SU-DHL-6 (cell line): Measurements from ENCODE around the gene CEP78.
A peak's percentile ranks its signal among the peaks of the same experiment; 100 is the strongest.

Source experiments
- H2AFZ ChIP-seq: fragments of 200-600 bp; sonication (generic); 2 replicates; pipeline ENCODE4 v1.6.1; 2014; ENCODE audit warnings: low read depth, mild to moderate bottlenecking, moderate library complexity, mixed read lengths, antibody characterized with exemption, low read length; ENCODE audit not compliant: severe bottlenecking
- H3F3A ChIP-seq: fragments of 200-600 bp; shearing (Covaris generic); 2 replicates; pipeline ENCODE4 v1.6.0; 2016; ENCODE audit warnings: antibody characterized with exemption, mild to moderate bottlenecking; ENCODE audit not compliant: insufficient read depth
- H3K27ac ChIP-seq: fragments of 200-600 bp; sonication (generic); 2 replicates; pipeline ENCODE4 v1.5.1; 2016; ENCODE audit warnings: low read depth, mild to moderate bottlenecking, low read length, moderate library complexity, mixed read lengths
- H3K27me3 ChIP-seq: fragments of 200-600 bp; sonication (generic), shearing (Covaris generic); 2 replicates; pipeline ENCODE4 v1.6.0; 2014; ENCODE audit warnings: mild to moderate bottlenecking, low read length
- H3K36me3 ChIP-seq: fragments of 200-600 bp; sonication (generic); 2 replicates; pipeline ENCODE4 v1.6.1; 2014; ENCODE audit warnings: mild to moderate bottlenecking, low read length, mixed read lengths
- H3K4me2 ChIP-seq: fragments of 300-600, 200-600 bp; shearing (Covaris generic), sonication (generic); 2 replicates; pipeline ENCODE4 v1.6.0; 2014; ENCODE audit warnings: low read length, low read depth, mild to moderate bottlenecking; ENCODE audit not compliant: poor library complexity, severe bottlenecking
- H3K4me3 ChIP-seq: fragments of 200-600 bp; sonication (generic); 2 replicates; pipeline ENCODE4 v1.5.1; 2014; ENCODE audit warnings: antibody characterized with exemption, low read length, mild to moderate bottlenecking, mixed read lengths; ENCODE audit not compliant: insufficient read depth, poor library complexity, severe bottlenecking
- H3K79me2 ChIP-seq: fragments of 200-600 bp; sonication (generic); 2 replicates; pipeline ENCODE4 v1.6.1; 2014; ENCODE audit warnings: mild to moderate bottlenecking, low read length, moderate library complexity; ENCODE audit not compliant: insufficient read depth
- H3K9ac ChIP-seq: fragments of 200-600 bp; sonication (generic); 2 replicates; pipeline ENCODE4 v1.7.0; 2014; ENCODE audit warnings: mild to moderate bottlenecking, low read length
- H3K9me2 ChIP-seq: fragments of 200-600 bp; sonication (generic); replicated peaks from 2 replicates; pipeline ENCODE4 v1.6.1; 2014; ENCODE audit warnings: low read length; ENCODE audit not compliant: insufficient read depth
- H3K9me3 ChIP-seq: fragments of 200-600 bp; sonication (generic); 2 replicates; pipeline ENCODE4 v1.6.1; 2014; ENCODE audit warnings: low read length, mixed read lengths; ENCODE audit not compliant: insufficient read depth
- H4K20me1 ChIP-seq: fragments of 200-600 bp; sonication (generic); 2 replicates; pipeline ENCODE4 v1.6.1; 2014; ENCODE audit warnings: low read depth, mild to moderate bottlenecking, antibody characterized with exemption, low read length, moderate library complexity, mixed read lengths
- EZH2phosphoT487 ChIP-seq: fragments of 200-600 bp; sonication (generic), shearing (Covaris generic); conservative IDR thresholded peaks from 2 replicates; pipeline ENCODE4 v1.6.1; 2018; ENCODE audit warnings: mild to moderate bottlenecking, antibody characterized with exemption, low read length, moderate library complexity, mixed read lengths
- TF ChIP-seq, protein P1 (sequence below): fragments of 200-600 bp; sonication (generic); IDR thresholded peaks from one replicate; pipeline ENCODE4 v1.5.1; 2017; ENCODE audit warnings: antibody characterized with exemption, mild to moderate bottlenecking, low read length, moderate library complexity; ENCODE audit not compliant: insufficient read depth, poor library complexity, severe bottlenecking

CEP78 gene, protein sequence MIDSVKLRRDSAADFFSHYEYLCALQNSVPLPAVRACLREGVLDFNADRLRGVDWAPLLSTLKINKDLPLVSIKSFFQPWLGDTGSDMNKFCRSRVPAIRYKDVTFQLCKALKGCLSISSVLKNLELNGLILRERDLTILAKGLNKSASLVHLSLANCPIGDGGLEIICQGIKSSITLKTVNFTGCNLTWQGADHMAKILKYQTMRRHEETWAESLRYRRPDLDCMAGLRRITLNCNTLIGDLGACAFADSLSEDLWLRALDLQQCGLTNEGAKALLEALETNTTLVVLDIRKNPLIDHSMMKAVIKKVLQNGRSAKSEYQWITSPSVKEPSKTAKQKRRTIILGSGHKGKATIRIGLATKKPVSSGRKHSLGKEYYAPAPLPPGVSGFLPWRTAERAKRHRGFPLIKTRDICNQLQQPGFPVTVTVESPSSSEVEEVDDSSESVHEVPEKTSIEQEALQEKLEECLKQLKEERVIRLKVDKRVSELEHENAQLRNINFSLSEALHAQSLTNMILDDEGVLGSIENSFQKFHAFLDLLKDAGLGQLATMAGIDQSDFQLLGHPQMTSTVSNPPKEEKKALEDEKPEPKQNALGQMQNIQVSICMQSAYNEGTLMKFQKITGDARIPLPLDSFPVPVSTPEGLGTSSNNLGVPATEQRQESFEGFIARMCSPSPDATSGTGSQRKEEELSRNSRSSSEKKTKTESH

DNA sequence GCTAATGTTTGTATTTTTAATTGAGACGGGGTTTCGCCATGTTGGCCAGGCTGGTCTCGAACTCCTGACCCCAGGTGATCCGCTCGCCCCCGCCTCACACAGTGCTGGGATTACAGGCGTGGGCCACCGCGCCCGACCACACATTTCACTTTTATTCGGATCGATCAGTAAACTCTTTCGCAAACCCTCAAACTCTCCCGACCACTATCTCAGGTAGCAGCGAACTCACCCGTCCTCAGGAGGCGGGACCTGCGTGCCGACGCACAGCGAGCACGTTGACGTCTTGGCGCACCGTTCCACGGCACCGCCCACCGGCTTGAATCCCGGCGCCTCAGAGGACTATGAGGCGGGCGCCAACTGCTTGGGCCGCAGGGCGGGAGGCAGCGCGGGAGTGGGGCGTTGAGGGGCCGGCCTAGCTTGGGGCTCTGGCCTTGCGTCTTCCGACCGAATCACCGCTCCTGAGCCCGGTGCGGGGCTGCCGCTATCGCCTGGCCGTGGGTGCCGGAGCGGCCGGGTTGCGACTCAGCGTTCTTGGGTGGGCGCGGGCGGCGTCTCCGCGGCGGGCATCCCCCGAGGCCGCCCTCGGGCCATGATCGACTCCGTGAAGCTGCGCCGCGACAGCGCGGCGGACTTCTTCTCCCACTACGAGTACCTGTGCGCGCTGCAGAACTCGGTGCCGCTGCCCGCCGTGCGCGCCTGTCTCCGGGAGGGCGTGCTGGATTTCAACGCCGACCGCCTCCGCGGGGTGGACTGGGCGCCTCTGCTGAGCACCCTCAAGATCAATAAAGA lies at the start of gene CEP78:
Gene CEP78 (plus strand): TSS at position 314 of the 789 bp plus-strand sequence. CDS start 276 bp downstream, at position 590.
- Histone ChIP-seq H4K20me1 (no peaks in the 10 kb centered on the region), H3K4me2 (peak within 1 kb of the TSS; percentile 95), H3K9me3 (no peaks in the 10 kb centered on the region), H3K36me3 (no peaks in the 10 kb centered on the region), H3K4me3 (peak within 1 kb of the TSS; percentile 93), H2AFZ (peak within 1 kb of the TSS; percentile 96), H3K27me3 (no peaks in the 10 kb centered on the region), H3K27ac (peak within 1 kb of the TSS; percentile 63), H3F3A (no peaks in the 10 kb centered on the region), H3K9me2 (no peaks in the 10 kb centered on the region), H3K9ac (peak within 1 kb of the TSS; percentile 84), H3K79me2 (peaks cover 21% of the 10 kb centered on the region)
- TF ChIP-seq, protein P1, sequence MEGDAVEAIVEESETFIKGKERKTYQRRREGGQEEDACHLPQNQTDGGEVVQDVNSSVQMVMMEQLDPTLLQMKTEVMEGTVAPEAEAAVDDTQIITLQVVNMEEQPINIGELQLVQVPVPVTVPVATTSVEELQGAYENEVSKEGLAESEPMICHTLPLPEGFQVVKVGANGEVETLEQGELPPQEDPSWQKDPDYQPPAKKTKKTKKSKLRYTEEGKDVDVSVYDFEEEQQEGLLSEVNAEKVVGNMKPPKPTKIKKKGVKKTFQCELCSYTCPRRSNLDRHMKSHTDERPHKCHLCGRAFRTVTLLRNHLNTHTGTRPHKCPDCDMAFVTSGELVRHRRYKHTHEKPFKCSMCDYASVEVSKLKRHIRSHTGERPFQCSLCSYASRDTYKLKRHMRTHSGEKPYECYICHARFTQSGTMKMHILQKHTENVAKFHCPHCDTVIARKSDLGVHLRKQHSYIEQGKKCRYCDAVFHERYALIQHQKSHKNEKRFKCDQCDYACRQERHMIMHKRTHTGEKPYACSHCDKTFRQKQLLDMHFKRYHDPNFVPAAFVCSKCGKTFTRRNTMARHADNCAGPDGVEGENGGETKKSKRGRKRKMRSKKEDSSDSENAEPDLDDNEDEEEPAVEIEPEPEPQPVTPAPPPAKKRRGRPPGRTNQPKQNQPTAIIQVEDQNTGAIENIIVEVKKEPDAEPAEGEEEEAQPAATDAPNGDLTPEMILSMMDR = no peak
- no peak for TF ChIP-seq EZH2phosphoT487

- no peak overlapping the region for H3K9ac ChIP-seq
- H3K9me2 ChIP-seq = no peaks in the 10 kb centered on the region
- no peaks in the 10 kb centered on the region for H3K9me3 ChIP-seq
- no peak overlapping the region for H3K4me2 ChIP-seq
- H3K27me3 ChIP-seq = no peaks in the 10 kb centered on the region
- TF ChIP-seq, protein P1 = no peak
- no peak for TF ChIP-seq EZH2phosphoT487
- no peaks in the 10 kb centered on the region for H3F3A ChIP-seq
- H3K27ac ChIP-seq = no peak overlapping the region
- H4K20me1 ChIP-seq = no peaks in the 10 kb centered on the region
- no peak overlapping the region for H2AFZ ChIP-seq
- no peak overlapping the region for H3K4me3 ChIP-seq
- no peaks in the 10 kb centered on the region for H3K36me3 ChIP-seq
- no peaks in the 10 kb centered on the region for H3K79me2 ChIP-seq
Measured at GRCh38 chr9:78187763-78188484, 48.0 kb upstream of the CEP78 start.

GRCh38 chr9:78188594-78188993 lies 47.3 kb upstream of the CEP78 start:
- Histone ChIP-seq H3K9ac (no peak overlapping the region), H3K4me3 (no peak overlapping the region), H2AFZ (no peak overlapping the region)

More at GRCh38 chr9:78188594-78188993, 47.3 kb upstream of the CEP78 start:
- H3K9me3 ChIP-seq = no peaks in the 10 kb centered on the region
- no peaks in the 10 kb centered on the region for H3K27me3 ChIP-seq
- no peaks in the 10 kb centered on the region for H3K79me2 ChIP-seq
- no peaks in the 10 kb centered on the region for H3K9me2 ChIP-seq
- H3K36me3 ChIP-seq = no peaks in the 10 kb centered on the region
- H4K20me1 ChIP-seq = no peaks in the 10 kb centered on the region
- no peaks in the 10 kb centered on the region for H3F3A ChIP-seq
- TF ChIP-seq EZH2phosphoT487 = no peak
- TF ChIP-seq, protein P1 = no peak
- H3K4me2 ChIP-seq = no peak overlapping the region
- H3K27ac ChIP-seq = no peak overlapping the region
